Mesothelial cell of epicardium (in vitro differentiated cells): Measurements from ENCODE around the gene SDK1. TPM values are rescaled to one million over a fixed set of nuclear protein-coding genes. Genes with fewer than 3 reads are reported as not detected.

ENCODE experiments used
- DNase-seq, 2 experiments: peaks; one replicate each; pipeline ENCODE4 v3.0.0; 2021; ENCODE audit warnings: low spot score in 2 of 2; ENCODE audit not compliant: unreplicated experiment in 2 of 2
- H3K27ac Mint-ChIP-seq: 2 replicates; pipeline ENCODE4 v1.8.0; 2021; ENCODE audit warnings: mixed read lengths
- H3K27me3 Mint-ChIP-seq: 2 replicates; pipeline ENCODE4 v1.8.0; 2021; ENCODE audit warnings: low read depth, mixed read lengths
- H3K36me3 Mint-ChIP-seq: 2 replicates; pipeline ENCODE4 v1.8.0; 2021; ENCODE audit warnings: mixed read lengths
- H3K4me1 Mint-ChIP-seq: 2 replicates; pipeline ENCODE4 v1.8.0; 2021; ENCODE audit warnings: mixed read lengths
- H3K4me3 Mint-ChIP-seq: 2 replicates; pipeline ENCODE4 v1.8.0; 2021; ENCODE audit warnings: mild to moderate bottlenecking, moderate library complexity, mixed read lengths
- H3K9me3 Mint-ChIP-seq: 2 replicates; pipeline ENCODE4 v1.8.0; 2021; ENCODE audit warnings: mixed read lengths
- total RNA-seq: library from RNA; stranded (reverse); gene quantifications from 3 replicates; pipeline ENCODE4 v1.2.1, GENCODE V29; 2021
- TF ChIP-seq, protein P1 (sequence below): fragments of 200-600 bp; sonication (generic); IDR thresholded peaks from one replicate; pipeline ENCODE4 v1.5.0; 2021; ENCODE audit warnings: antibody characterized with exemption; ENCODE audit not compliant: unreplicated experiment

The SDK1 gene
- total RNA-seq, 1 donor from 2014 or later = 12.8 TPM

DNA sequence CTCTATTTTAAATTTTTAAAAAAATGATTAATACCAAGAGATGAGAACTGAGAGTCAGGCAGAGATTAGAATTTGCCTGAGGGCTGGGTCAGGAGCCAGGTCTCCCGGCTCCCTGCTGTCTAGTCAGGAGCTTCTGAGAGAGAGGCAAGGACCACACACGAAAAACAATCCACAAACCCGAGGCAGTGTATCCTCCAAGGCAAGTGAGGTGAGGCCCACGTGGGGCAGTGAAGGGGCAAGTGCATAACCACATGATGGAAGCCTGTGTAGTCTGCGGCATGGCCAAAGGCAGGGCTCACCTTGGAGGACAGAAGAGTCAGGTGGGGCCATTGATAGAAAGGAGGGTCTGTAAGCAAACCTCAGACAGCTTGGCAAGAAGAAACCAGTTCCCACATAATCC, 839.9 kb downstream of the SDK1 start:
- DNase-seq = no peak
- peaks cover 32% of the 10 kb centered on the region for H3K4me1 Mint-ChIP-seq

DNA sequence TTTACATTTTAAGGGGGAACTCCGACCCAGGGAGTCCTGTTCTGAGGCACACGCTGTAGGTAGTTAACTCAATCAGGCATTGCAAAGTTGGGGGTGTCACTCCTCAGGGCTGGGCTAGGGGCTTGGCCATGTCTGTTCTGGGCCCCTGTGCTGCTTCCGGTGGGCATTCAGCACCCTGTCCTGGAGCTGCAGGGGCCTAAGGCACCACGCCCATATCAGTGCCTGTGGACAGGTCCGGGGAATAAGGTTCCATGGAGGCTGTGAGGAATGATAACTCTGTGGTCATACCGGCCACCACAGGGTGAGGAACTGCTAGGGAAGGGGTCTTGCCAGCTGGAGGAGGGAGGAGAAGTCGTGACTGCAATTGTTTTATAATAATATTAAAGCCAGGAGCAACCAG, 842.0 kb downstream of the SDK1 start:
- no peaks in the 10 kb centered on the region for H3K36me3 Mint-ChIP-seq
- DNase-seq = no peak
- peaks cover 32% of the 10 kb centered on the region for H3K4me1 Mint-ChIP-seq
- no peak overlapping the region for H3K4me3 Mint-ChIP-seq
- no peaks in the 10 kb centered on the region for H3K27me3 Mint-ChIP-seq
- no peaks in the 10 kb centered on the region for H3K9me3 Mint-ChIP-seq
- TF ChIP-seq, protein P1, sequence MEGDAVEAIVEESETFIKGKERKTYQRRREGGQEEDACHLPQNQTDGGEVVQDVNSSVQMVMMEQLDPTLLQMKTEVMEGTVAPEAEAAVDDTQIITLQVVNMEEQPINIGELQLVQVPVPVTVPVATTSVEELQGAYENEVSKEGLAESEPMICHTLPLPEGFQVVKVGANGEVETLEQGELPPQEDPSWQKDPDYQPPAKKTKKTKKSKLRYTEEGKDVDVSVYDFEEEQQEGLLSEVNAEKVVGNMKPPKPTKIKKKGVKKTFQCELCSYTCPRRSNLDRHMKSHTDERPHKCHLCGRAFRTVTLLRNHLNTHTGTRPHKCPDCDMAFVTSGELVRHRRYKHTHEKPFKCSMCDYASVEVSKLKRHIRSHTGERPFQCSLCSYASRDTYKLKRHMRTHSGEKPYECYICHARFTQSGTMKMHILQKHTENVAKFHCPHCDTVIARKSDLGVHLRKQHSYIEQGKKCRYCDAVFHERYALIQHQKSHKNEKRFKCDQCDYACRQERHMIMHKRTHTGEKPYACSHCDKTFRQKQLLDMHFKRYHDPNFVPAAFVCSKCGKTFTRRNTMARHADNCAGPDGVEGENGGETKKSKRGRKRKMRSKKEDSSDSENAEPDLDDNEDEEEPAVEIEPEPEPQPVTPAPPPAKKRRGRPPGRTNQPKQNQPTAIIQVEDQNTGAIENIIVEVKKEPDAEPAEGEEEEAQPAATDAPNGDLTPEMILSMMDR = no peak
- H3K27ac Mint-ChIP-seq = no peak overlapping the region

More for the DNA sequence above, 839.9 kb downstream of the SDK1 start:
- no peaks in the 10 kb centered on the region for H3K27me3 Mint-ChIP-seq
- no peaks in the 10 kb centered on the region for H3K36me3 Mint-ChIP-seq
- H3K4me3 Mint-ChIP-seq = no peak overlapping the region
- H3K27ac Mint-ChIP-seq = no peak overlapping the region
- H3K9me3 Mint-ChIP-seq = no peaks in the 10 kb centered on the region
- TF ChIP-seq, protein P1 = no peak

DNA sequence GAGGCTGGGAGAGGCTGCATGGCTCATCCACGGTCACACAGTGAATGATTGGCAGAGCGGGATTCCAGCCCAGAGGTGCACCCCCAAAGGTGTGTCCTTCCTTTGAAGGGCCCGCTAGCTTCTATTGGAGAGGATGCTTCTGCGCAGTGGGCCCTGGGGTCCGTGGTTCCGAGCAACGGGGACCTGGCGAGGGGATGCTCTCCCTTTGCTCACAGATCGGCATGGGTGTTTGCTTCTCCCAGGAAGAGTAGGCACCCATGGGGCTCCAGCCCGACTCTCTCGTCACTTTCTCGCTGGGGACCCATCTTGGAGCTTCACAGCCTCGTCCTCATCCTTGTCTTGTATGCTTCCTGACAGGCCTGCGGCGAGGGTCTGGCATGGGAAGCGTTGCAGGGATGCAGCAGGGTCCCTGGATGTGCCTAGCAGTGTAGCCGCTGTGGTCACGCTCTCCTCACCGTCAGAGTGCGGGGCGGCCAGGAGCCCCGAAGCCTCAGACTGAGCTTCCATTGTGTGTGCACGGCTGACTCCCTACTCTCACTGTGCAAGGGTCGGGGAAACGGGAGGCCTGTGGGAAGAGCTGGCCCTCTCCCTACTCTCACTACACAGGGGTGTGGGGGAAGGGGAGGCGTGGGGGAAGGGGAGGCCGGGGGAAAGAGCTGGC, 842.6 kb downstream of the SDK1 start:
- Mint-ChIP-seq H3K27ac (peak overlapping the region; percentile 16), H3K4me3 (no peak overlapping the region), H3K36me3 (no peaks in the 10 kb centered on the region), H3K9me3 (no peaks in the 10 kb centered on the region), H3K4me1 (peaks cover 32% of the 10 kb centered on the region), H3K27me3 (no peaks in the 10 kb centered on the region)
- TF ChIP-seq, protein P1 = no peak
- no peak for DNase-seq

DNA sequence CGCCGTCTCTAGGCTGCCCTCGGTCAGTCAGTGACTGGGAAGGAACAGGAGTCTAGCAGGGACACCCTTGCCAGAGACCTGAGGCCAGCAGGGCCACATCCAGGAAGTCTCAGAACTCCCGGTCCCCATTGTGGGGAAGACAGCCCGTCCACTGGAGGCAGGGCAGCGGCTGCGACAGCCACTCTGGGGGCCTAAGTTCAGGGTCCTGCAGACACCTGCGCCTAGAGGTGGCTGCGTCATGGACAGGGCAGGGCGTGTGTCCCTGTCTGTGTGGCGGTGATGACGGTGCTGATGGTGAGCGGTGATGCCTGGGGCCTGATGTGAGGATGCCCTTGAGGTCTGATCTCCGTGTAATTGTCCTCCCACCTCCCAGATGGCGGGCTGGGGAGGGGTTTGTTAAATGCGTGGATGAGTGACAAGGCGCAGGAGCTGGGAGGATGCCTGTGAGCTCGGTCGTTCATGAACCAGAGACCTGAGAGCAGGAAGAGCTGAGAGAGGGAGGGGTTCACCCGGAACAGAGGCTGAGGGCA, 843.2 kb downstream of the SDK1 start:
- peak overlapping the region; percentile 65 for H3K4me3 Mint-ChIP-seq
- H3K9me3 Mint-ChIP-seq = no peaks in the 10 kb centered on the region
- no peaks in the 10 kb centered on the region for H3K27me3 Mint-ChIP-seq
- H3K36me3 Mint-ChIP-seq = no peaks in the 10 kb centered on the region
- H3K4me1 Mint-ChIP-seq = peaks cover 32% of the 10 kb centered on the region
- DNase-seq = no peak
- H3K27ac Mint-ChIP-seq = no peak overlapping the region
- TF ChIP-seq, protein P1 = no peak

DNA sequence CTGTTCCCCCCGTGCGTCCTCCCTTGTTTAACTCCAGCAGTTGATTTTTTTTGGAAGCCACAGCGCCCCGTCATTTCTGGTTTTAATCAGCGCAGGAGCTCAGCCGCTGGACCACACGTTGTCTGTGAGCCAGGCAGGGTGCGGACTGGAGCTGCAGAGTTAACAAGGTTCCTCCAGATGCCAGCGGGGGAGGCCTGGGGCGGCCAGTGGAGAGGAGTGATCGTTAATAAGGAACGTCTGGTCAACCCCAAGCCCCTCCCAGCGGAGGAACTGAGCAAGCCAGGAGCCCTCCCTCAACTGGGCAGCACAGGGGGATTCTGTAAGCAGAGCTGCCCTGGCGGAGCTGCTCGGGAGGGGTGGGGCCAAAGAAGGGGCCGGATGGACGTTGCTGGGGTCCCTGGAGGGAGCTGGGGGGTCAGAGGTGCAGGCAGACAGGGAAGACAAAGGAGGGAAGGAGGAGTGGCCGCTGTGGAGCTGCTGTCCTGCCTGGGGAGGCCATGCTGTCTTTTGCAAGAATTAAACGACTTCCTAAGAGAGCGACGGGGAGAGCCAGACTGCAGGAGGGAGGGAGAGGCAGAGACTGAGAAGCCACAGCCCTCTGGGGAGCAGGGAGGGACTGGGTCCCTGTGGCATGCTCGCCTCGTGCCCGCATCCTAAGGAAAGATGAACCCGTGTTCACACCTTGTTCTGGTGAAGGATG, 843.9 kb downstream of the SDK1 start:
- DNase-seq = peak; percentile 50 to 54
- H3K4me1 Mint-ChIP-seq = peaks cover 30% of the 10 kb centered on the region
- peak overlapping the region; percentile 40 for H3K27ac Mint-ChIP-seq
- H3K4me3 Mint-ChIP-seq = peak overlapping the region; percentile 65
- no peaks in the 10 kb centered on the region for H3K9me3 Mint-ChIP-seq
- H3K27me3 Mint-ChIP-seq = no peaks in the 10 kb centered on the region
- H3K36me3 Mint-ChIP-seq = no peaks in the 10 kb centered on the region
- TF ChIP-seq, protein P1 = no peak
